ENCODE measurements around the gene UNCX. TPM values are rescaled to one million over a fixed set of nuclear protein-coding genes. Genes with fewer than 3 reads are reported as not detected.

The UNCX gene
- not detected for total RNA-seq

- Histone ChIP-seq H3K9ac (ENCODE audit: low read depth in 2 of 2, low read length in 2 of 2) (no peak within 1 kb of the TSS), H3K4me3 (no peak within 1 kb of the TSS), H3K27me3 (peaks cover 85% of the 10 kb centered on the region), H3K36me3 (no peaks in the 10 kb centered on the region), H3K9me3 (no peaks in the 10 kb centered on the region), H3K4me1 (no peaks in the 10 kb centered on the region), H3K27ac (no peak within 1 kb of the TSS)
- TF ChIP-seq CTCF (IDR thresholded peaks at IDR 0.05) = no peak
- no peak for DNase-seq
- intact Hi-C loops (cut with DNase I) = no loop called here
Observed at GRCh38 chr7:1232623-1233332, at the start of gene UNCX. Gene UNCX (plus strand): TSS chr7:1232872. CDS start chr7:1233018, 146 bp downstream.

GRCh38 chr7:1187127-1187526 lies 45.5 kb upstream of the UNCX start:
- no peaks in the 10 kb centered on the region for H3K4me1 ChIP-seq
- H3K36me3 ChIP-seq = no peaks in the 10 kb centered on the region
- no peak overlapping the region for H3K27ac ChIP-seq
- intact Hi-C loops (cut with DNase I) = no loop called here
- no peaks in the 10 kb centered on the region for H3K9me3 ChIP-seq
- H3K4me3 ChIP-seq = no peak overlapping the region
- peaks cover 5% of the 10 kb centered on the region for H3K27me3 ChIP-seq
- H3K9ac ChIP-seq (ENCODE audit: low read depth in 2 of 2, low read length in 2 of 2) = no peak overlapping the region
- no peak for DNase-seq
- TF ChIP-seq CTCF (IDR thresholded peaks at IDR 0.05) = no peak

- Histone ChIP-seq H3K9ac (ENCODE audit: low read depth in 2 of 2, low read length in 2 of 2) (no peak overlapping the region), H3K4me1 (no peaks in the 10 kb centered on the region), H3K36me3 (no peaks in the 10 kb centered on the region), H3K27ac (no peak overlapping the region), H3K27me3 (peaks cover 6% of the 10 kb centered on the region), H3K9me3 (no peaks in the 10 kb centered on the region), H3K4me3 (no peak overlapping the region)
- TF ChIP-seq CTCF (IDR thresholded peaks at IDR 0.05) = no peak
- intact Hi-C loops (cut with DNase I) = no loop called here
- DNase-seq = no peak
Observed at GRCh38 chr7:1188720-1189294, 43.9 kb upstream of the UNCX start.

GRCh38 chr7:1189986-1190772 lies 42.5 kb upstream of the UNCX start:
- no peak overlapping the region for H3K27ac ChIP-seq
- DNase-seq = no peak
- H3K36me3 ChIP-seq = no peaks in the 10 kb centered on the region
- intact Hi-C loops (cut with DNase I) = no loop called here
- peaks cover 7% of the 10 kb centered on the region for H3K27me3 ChIP-seq
- H3K4me3 ChIP-seq = no peak overlapping the region
- H3K4me1 ChIP-seq = no peaks in the 10 kb centered on the region
- no peaks in the 10 kb centered on the region for H3K9me3 ChIP-seq
- TF ChIP-seq CTCF (IDR thresholded peaks at IDR 0.05) = no peak
- no peak overlapping the region for H3K9ac ChIP-seq (ENCODE audit: low read depth in 2 of 2, low read length in 2 of 2)

- Histone ChIP-seq H3K9ac (ENCODE audit: low read depth in 2 of 2, low read length in 2 of 2) (no peak overlapping the region), H3K36me3 (no peaks in the 10 kb centered on the region), H3K4me3 (no peak overlapping the region), H3K27me3 (peaks cover 2% of the 10 kb centered on the region), H3K9me3 (no peaks in the 10 kb centered on the region), H3K4me1 (no peaks in the 10 kb centered on the region), H3K27ac (no peak overlapping the region)
- no peak for DNase-seq
- no peak for TF ChIP-seq CTCF (IDR thresholded peaks at IDR 0.05)
- intact Hi-C loops (cut with DNase I) = no loop called here
Observed at GRCh38 chr7:1192171-1192676, 40.4 kb upstream of the UNCX start.
